ENCODE results near the gene MSANTD4.

The MSANTD4 gene
- long read RNA-seq, full-length matches to known transcripts: 45 of 98 reads
- long read RNA-seq, partial matches to known transcripts: 41 of 98 reads
- long read RNA-seq, other reads (novel, unspliced or antisense): 12 of 98 reads

GRCh38 chr11:106021967-106022794 lies at the start of gene MSANTD4:
Gene MSANTD4, minus strand, starts transcription at chr11:106022240. Its CDS starts 11,323 bp downstream, at chr11:106010917.
- DNase-seq (ENCODE audit: low read depth in 1 of 2, low spot score in 1 of 2): peak; percentile 97 to 99
- H3K27me3 ChIP-seq (ENCODE audit: insufficient read depth, poor library complexity, severe bottlenecking): no peaks in the 10 kb centered on the region
- TF ChIP-seq GABPA (IDR thresholded peaks at IDR 0.05; ENCODE audit: low read depth) (peak; percentile 89), POLR2AphosphoS5 (IDR thresholded peaks at IDR 0.05; ENCODE audit: low read depth) (peak; percentile 44), SPI1 (IDR thresholded peaks at IDR 0.05; ENCODE audit: borderline replicate concordance, low read depth) (no peak)
- TF ChIP-seq, protein P1, sequence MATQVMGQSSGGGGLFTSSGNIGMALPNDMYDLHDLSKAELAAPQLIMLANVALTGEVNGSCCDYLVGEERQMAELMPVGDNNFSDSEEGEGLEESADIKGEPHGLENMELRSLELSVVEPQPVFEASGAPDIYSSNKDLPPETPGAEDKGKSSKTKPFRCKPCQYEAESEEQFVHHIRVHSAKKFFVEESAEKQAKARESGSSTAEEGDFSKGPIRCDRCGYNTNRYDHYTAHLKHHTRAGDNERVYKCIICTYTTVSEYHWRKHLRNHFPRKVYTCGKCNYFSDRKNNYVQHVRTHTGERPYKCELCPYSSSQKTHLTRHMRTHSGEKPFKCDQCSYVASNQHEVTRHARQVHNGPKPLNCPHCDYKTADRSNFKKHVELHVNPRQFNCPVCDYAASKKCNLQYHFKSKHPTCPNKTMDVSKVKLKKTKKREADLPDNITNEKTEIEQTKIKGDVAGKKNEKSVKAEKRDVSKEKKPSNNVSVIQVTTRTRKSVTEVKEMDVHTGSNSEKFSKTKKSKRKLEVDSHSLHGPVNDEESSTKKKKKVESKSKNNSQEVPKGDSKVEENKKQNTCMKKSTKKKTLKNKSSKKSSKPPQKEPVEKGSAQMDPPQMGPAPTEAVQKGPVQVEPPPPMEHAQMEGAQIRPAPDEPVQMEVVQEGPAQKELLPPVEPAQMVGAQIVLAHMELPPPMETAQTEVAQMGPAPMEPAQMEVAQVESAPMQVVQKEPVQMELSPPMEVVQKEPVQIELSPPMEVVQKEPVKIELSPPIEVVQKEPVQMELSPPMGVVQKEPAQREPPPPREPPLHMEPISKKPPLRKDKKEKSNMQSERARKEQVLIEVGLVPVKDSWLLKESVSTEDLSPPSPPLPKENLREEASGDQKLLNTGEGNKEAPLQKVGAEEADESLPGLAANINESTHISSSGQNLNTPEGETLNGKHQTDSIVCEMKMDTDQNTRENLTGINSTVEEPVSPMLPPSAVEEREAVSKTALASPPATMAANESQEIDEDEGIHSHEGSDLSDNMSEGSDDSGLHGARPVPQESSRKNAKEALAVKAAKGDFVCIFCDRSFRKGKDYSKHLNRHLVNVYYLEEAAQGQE (IDR thresholded peaks at IDR 0.05; ENCODE audit: insufficient replicate concordance, low read depth): peak; percentile 14
- TF ChIP-seq, protein P2, sequence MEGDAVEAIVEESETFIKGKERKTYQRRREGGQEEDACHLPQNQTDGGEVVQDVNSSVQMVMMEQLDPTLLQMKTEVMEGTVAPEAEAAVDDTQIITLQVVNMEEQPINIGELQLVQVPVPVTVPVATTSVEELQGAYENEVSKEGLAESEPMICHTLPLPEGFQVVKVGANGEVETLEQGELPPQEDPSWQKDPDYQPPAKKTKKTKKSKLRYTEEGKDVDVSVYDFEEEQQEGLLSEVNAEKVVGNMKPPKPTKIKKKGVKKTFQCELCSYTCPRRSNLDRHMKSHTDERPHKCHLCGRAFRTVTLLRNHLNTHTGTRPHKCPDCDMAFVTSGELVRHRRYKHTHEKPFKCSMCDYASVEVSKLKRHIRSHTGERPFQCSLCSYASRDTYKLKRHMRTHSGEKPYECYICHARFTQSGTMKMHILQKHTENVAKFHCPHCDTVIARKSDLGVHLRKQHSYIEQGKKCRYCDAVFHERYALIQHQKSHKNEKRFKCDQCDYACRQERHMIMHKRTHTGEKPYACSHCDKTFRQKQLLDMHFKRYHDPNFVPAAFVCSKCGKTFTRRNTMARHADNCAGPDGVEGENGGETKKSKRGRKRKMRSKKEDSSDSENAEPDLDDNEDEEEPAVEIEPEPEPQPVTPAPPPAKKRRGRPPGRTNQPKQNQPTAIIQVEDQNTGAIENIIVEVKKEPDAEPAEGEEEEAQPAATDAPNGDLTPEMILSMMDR (IDR thresholded peaks at IDR 0.05; ENCODE audit: insufficient read depth, low read length): no peak
- peak within 1 kb of the TSS; percentile 99 for H3K4me3 ChIP-seq (replicated peaks; ENCODE audit: insufficient read depth, low read length)
- peak within 1 kb of the TSS; percentile 76 for H3K27ac ChIP-seq (replicated peaks)

DNA sequence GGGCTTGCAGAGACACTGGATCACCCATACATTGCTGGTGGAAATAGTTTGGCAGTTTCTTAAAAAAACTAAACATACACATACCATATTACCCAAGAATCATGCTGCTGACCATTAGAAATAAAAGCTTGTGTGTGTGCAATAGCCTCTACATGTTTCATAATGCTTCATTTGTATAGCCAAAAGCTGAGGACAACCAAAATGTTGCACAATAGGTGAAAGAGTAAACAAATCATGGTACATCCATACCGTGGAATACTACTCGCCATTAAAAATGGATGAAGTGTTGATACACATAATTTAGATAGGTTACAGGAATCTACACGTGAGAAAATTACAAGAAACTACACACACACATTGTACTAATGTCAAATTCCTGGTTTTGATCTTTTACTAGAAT lies 48.6 kb upstream of the MSANTD4 start:
- no peak overlapping the region for H3K4me3 ChIP-seq (replicated peaks; ENCODE audit: insufficient read depth, low read length)
- no peak for DNase-seq (ENCODE audit: low read depth in 1 of 2, low spot score in 1 of 2)
- H3K27me3 ChIP-seq (ENCODE audit: insufficient read depth, poor library complexity, severe bottlenecking): no peaks in the 10 kb centered on the region
- TF ChIP-seq POLR2AphosphoS5 (IDR thresholded peaks at IDR 0.05; ENCODE audit: low read depth) (no peak), SPI1 (IDR thresholded peaks at IDR 0.05; ENCODE audit: borderline replicate concordance, low read depth) (no peak), GABPA (IDR thresholded peaks at IDR 0.05; ENCODE audit: low read depth) (no peak)
- TF ChIP-seq, protein P1 (IDR thresholded peaks at IDR 0.05; ENCODE audit: insufficient replicate concordance, low read depth): no peak
- TF ChIP-seq, protein P2 (IDR thresholded peaks at IDR 0.05; ENCODE audit: insufficient read depth, low read length): no peak
- H3K27ac ChIP-seq (replicated peaks): no peak overlapping the region

GRCh38 chr11:106063009-106063408 lies 41.0 kb upstream of the MSANTD4 start:
- no peak for DNase-seq (ENCODE audit: low read depth in 1 of 2, low spot score in 1 of 2)
- TF ChIP-seq POLR2AphosphoS5 (IDR thresholded peaks at IDR 0.05; ENCODE audit: low read depth) (no peak), GABPA (IDR thresholded peaks at IDR 0.05; ENCODE audit: low read depth) (no peak), SPI1 (IDR thresholded peaks at IDR 0.05; ENCODE audit: borderline replicate concordance, low read depth) (no peak)
- TF ChIP-seq, protein P1 (IDR thresholded peaks at IDR 0.05; ENCODE audit: insufficient replicate concordance, low read depth): no peak
- TF ChIP-seq, protein P2 (IDR thresholded peaks at IDR 0.05; ENCODE audit: insufficient read depth, low read length): no peak
- Histone ChIP-seq H3K4me3 (replicated peaks; ENCODE audit: insufficient read depth, low read length) (no peak overlapping the region), H3K27ac (replicated peaks) (no peak overlapping the region), H3K27me3 (ENCODE audit: insufficient read depth, poor library complexity, severe bottlenecking) (no peaks in the 10 kb centered on the region)

Data from HL-60 (cell line).